ENCODE data around the gene F12.

F12 gene

DNA sequence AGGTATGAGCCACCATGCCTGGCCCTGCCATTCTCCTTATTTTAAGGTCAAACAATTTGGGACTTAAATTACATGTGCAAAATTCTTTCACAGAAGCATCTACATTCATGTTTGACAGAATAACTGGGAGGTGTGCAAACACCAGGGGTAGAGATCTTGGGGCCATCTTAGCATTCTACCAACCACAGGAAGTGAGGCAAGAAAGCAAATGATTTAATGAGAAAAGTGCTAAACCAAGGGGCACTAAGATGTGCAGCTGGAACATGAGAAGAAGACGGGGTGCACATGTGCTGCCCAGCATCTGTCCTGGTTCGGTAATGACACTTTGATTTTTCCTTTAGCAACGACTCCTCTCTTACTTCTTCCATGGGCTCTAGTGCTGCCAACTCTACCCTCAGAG lies 1.2 kb upstream of the F12 start:
- DNase-seq = no peak

DNA sequence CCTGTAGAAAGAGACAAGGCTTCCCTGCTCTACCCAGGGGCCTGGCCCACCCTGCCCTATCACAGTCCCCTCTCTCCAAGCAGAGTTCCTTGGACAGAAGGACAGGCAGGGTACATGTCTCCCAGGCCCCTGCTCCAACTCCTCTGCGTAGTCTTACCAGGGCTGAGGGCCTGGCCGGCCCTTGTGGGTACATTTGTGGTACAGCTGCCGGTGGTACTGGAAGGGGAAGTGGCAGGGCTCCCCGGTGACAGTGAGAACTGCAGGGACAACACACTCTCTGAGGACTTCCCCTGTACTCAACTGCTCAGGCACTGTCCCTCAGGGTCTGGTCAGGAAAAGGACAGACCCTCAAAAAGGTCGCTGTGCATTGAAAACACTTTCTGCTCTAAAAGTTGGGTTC lies 3.6 kb downstream of the F12 start:
- DNase-seq = no peak

DNA sequence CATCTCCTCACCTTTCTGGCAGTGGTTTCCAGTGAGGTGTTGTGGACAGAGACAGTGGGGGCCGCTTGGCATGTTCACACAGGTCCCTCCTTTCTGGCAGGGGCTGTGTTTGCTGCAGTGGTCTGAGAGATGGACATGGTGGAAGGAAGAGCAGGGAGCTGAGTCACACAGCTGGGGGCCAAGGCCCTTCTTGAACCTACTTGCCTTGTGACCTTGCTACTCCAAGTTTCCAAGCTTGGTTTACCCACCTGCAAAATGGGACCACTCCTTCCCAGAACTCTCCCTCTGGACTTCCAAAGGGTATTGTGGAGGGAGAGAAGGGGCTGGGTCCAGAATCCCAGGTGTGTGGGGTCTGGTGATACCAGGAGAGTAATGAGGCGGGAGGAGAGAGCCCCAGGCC lies 4.1 kb downstream of the F12 start:
- DNase-seq = no peak

DNA sequence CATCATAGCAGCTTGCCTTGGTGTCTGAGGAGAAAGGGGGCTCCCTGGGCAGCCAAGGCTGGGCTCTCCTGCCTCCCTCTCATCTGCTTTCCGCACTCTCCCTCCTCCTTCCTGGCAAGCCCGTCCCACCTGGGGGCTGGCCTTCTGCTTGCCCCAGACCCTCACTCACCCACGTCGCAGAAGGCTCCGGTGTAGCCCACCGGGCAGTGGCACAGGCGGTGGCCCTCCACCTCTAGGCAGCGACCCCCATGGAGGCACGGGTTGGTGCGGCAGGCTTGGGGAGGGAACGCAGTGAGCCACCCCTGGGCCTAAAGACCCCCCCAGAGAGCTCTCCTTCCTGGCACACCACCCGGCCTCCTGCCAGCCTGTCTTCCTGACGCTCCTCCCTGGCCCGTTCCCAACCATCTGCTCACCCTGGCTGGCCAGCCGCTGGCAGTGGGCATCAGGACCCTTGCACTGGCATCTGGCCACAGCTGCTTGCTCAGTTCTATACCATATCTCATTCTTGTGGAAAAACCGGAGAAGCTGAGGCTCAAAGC lies 4.7 kb downstream of the F12 start:
- DNase-seq = no peak

DNA sequence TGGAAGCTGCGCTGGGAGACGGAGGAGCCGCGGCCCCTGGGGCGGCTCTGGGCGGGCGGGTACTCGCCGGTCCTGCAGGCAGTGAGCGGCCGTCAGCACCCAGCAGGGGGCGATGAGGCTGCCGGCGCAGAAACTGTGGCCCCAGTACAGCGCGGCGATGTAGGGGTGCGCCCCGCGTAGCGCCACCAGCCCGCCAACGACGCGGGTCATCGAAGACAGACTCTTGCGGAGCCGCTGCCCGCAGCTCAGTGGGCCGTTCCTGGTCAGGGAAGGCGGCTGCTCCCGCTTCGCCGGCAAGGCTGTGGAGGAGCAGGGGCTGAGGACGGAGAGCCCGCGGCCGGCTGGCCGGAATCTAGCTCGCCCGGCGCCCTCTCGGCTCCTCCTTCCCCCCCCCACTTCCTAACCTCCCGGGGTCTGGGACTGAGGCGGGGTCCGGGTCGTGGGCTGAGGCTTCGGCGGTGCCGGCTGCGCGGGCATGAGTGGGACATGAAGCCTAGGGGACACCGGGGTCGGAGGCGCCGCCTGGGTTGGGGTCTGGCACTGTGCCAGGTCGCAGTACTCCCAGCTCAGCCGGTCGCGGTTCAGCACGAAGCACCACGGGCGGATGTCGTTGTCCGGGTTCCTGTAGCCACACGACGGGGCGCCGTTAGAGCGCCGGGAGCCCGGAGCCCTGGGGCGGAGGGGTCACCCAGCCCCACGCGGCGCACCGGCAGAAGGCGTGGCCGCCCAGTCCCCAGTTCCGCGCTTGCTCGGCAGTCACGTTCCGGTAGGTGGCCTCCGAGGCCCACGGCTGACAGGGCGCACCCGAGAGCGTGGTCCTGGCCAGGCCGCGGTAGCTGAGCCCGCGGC lies 5.3 kb downstream of the F12 start:
- DNase-seq = peak; percentile 33

DNA sequence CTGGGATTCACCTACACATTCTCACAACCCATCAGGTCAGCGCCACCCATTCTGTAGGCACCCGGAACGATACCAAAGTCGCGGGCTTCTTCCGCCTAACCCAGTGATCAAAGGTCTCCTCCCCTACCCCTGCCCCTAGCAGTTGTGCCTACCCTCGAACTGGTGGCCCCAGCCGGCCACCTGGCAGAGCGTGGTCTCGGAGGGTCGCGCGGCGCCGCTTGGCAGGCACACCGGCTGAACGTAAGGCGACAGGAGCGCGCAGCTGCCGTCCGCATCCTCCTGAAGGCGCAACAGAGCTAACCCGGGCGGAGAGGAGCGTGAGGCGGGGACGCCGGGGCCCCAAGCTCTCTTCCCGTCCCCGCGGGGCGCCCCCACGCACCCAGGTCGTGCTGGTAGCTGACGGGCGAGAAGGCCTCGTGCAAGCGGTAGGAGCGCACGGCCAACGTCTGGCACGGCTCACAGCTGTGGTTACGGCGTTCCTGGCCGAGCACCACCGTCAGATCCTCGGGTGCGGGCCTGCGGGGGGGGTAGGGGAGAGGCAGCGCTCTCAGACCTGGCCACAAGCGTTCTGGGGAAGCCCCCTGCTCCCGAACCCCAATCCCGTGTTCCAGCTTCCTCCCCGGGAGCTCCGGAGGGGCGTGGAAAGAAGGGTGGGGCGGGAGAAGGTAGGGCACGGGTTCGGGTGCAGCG lies 6.1 kb downstream of the F12 start:
- DNase-seq = no peak

DNA sequence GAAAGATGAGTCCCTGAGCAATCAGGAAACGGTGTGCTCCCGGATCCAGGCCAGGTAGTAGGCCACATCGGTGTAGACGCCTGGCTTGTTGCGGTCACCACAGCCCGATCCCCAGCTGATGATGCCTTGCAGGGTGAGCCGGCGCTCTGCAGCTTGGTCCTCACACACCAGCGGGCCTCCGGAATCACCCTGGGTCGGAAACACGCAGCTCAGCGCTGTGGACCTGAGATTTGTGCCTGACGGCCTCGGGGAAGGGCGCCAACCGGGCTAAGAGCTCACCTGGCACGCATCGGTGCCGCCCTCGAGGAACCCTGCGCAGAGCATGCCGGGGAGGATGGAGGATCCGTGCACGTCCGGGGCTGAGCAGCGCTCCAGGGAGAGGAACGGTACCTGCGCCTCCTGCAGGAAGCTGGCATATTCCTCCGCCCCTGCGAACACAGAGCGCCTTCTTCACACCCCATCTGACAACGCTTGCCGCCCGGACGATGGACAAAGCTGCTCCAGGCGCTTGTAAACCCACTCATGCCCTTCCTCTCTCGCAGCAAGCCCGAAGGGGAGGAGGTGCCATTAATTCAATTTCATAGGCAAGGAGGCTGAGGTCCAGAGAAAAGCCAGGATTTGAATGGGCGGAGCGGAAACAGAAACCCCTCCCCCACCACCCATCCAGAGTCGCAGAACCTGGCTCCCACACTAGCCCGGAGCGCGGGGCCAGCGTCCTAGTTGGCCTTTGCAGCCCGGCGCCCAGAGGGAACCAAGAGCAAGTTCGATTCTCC lies 6.9 kb downstream of the F12 start:
- peak; percentile 65 for DNase-seq

DNA sequence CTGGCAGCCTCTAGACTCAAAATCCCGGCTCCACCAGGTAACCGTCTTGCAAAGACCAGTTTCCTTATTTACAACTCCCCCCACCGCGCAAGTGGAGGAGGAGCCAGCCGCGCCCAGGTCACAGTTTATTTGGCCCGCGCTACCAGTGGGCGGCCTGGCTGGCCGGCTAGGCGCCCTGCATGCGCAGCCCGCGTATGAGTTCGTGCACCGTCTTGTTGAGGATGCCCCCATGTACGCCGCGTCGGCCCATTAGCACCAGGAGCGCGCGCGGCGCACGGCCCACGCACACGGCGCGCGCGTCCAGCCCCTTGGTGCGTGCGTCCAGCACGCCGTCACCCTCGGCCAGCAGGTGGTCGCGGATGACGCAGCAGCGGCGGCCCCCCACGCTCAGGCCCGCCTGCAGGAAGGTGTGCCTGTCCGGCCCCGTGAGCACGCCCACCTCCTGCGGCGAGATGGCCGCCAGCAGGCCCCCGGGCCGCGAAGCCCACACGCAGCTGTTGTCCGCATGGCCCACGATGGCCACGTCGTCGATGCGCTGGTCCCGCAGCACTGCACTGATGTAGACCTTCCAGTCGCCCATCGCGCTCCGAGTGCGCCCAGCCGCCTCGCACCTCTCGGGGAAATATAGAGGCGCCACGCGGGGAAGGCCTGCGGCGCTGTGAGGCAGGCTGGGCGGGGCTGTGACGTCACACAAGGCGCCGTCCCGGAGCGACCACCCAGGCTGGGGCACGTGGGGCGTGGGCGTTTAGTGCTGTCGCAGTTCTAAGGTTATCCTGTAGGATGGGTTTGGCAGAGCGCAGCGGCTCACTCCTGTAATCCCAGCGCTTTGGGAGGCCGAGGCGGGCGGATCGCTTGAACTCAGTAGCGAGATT lies 9.1 kb downstream of the F12 start, which contains the start of gene PFN3:
Gene PFN3 (minus strand): TSS at position 665 of the 872 bp plus-strand sequence. CDS start 85 bp downstream, at position 580.
- no peak for DNase-seq

DNA sequence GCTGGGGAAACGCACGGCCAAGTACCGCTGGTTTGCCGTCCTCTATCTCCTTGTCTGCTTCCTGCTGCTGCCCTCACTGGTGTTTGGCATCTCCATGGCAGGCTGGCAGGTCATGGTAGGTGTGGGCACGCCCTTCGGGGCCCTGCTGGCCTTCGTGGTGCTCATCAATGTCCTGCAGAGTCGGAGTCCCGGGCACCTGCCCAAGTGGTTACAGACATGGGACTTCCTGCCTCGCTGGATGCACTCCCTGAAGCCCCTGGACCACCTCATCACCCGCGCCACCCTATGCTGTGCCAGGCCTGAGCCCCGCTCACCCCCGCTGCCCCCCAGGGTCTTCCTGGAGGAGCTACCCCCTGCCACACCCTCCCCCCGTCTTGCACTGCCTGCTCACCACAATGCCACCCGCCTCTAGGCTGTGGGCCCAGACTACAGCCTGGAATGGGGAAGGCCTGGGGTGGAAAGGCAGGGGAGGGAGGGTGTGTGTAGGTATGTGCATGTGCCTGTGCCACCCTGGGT lies 11.4 kb downstream of the F12 start:
- DNase-seq = no peak

DNA sequence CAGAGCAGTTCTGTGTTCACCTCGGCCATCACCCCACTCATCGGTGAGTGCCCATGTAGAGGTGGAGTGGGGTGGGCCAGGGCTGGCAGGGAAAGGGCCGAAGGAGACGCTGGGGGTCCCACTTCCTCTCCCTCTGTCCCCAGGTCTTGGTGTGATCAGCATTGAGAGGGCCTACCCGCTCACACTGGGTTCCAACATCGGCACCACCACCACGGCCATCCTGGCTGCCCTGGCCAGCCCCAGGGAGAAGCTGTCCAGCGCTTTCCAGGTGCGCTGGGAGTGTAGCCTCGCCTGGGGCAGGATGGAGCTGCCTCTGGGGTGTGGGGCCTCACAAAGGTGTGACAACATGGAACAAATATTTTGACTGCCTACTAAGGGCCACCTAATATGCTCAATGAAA lies 12.6 kb downstream of the F12 start:
- DNase-seq = no peak

DNA sequence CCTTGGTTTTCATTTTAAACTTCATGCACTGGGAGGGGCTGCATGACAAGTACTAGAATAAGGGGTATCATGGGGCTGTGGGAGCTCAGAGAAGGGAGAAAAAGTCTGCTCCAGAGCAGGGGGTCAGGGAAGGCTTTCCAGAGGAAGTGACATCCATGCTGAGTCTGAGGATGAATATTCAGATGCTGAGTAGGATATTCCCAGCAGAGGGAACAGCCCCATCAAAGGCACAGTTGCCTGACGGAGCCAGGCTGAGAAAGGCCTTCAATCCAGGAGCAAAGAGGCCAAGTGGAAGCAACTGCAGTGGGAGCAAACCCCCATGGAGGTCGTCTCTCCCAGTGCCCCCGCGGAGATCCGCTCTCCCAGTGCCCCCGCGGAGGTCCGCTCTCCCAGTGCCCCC lies 13.3 kb downstream of the F12 start:
- DNase-seq = no peak

DNA sequence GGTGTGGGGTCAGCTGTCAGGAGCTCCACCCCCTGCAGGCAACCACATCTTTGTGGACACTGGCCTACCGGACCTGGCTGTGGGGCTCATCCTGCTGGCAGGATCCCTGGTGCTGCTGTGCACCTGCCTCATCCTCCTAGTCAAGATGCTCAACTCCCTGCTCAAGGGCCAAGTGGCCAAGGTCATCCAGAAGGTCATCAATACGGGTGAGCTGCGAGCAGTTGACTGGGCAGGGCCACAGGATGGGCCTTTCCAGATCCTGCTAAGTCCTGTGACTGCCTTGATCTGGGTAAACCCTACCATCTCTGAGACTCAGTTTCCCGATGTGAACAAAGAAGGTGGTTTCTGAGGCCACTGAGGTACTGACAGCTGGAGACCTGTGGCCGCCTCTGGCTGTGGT lies 15.4 kb downstream of the F12 start:
- DNase-seq = no peak

DNA sequence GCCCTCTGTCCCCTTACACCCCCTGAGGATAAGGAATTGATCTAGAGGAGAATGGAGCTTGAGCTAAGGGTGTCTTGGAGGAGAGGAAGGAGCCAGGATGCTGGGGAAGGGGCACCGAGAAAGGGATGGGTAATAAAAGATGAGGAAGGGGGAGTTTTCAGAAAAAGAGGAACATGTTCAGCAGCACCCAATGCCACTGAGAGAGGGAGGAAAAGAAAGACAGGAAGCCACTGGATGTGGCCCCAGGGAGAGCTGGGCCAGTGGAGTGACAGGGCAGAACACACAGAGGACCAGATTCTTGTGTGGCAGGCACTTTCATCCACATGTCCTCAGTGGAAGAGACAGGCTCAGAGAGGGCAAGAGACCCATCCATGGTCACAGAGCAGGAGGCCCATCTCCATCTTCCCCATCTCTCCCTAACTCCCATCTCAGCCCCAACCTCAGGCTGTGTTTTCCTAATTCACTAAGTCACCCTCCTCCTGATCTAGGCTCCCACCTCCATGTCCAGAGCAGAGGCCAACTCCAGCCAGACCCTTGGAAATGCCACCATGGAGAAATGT lies 16.1 kb downstream of the F12 start:
- no peak for DNase-seq

DNA sequence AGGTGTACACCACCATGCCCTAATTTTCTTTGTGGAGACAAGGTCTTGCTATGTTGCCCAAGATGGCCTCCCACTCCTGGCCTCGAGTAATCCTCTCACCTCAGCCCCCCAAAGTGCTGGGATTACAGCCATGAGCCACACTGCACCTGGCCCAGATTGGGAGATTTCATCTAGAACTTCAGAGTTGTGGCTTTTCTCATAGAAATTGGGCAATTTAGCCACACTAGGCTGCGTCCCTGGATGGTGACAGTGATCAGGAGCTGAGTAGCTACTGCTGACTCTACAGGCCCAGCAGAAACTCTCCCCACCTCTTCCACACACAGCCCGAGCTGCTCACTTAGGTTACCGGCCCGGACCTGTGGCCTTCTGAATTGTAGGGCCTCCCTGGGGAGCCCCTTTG lies 16.6 kb downstream of the F12 start:
- DNase-seq = no peak

DNA sequence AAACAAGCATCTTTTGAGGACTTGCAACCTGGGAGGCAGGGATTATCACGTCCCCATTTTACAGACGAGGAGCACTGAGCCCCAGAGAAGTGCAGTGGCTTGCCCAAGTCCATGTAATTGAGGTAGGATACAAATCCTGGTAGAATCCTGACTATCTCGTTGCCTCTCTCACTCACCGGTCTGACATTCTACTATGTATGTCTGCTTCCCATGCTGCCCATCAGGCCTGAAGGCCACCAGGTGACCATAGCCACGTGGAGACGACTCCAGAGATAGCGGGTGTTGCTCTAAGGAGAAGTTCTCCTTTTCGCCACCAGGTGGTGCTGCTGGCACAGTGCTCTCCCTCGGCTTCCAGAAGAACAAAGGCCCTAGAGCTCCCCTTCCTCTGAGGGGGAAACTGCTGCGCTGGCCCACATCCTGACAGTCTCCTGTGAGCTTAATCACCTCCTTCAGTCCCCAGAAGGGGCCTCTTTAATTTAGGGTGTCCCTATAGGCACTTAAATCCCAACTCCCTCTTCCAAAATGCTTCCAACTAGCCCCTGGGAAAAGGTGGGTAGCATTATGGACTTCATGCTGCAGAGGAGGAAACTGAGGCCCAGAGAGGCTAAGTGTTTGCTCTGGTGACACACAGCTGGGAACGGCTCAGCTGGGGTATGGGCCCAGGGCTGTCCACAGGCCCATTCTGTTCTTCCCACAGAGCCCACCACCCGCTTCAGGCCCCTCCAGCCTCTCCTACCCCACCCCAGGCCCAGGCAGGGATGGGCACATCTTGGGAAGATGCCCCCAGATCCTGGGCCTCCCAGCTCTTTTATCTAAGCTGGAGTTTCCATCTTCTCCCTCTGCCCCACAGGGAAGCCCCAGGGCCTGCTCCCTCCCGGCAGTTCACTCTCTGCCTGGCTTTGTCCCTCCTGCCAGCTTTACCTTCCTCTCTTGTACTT lies 18.7 kb downstream of the F12 start:
- peak; percentile 57 for DNase-seq

DNA sequence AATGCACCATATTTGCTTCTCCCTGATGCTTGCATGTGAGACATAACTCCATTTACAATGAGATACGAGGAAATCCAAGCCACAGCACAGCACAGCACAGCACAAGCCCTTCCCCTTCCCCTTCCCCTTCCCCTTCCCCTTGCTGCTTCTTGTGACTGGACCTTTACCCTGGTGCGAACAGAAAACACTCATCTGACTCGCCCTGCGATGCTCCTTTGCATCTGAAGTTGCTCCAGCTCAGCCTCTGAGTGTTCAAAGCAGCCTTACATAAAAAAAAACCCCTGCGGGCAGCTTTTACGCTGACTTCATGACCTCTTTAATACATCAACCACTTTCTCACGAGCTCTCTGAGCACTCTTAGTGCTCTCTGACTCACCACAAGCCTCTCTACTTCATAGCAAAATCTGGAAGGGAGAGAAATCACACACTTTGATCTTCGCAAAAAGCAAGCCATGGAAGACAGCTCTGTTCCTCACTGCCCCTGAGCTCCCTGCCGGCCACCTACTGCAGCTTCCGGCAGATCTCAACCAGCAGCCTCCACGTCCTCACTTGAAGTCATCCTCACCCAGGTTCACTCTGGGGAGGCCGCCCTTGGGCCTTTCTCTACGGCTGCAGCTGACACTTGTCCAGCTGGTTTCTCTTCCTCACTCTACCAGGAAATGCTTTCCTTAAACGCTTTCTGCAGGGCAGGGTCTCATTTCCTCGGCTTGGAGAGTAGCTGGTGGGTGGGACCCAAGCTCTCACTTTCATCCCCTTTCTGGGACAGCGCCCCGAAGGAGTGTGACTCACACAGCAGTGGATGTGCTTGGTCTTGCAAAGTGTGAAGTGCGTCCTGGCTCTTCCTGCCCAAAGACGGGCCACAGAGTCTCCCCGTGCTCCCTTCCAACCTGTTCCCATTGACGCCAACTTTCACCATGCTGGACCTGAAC lies 19.9 kb downstream of the F12 start:
- no peak for DNase-seq

DNA sequence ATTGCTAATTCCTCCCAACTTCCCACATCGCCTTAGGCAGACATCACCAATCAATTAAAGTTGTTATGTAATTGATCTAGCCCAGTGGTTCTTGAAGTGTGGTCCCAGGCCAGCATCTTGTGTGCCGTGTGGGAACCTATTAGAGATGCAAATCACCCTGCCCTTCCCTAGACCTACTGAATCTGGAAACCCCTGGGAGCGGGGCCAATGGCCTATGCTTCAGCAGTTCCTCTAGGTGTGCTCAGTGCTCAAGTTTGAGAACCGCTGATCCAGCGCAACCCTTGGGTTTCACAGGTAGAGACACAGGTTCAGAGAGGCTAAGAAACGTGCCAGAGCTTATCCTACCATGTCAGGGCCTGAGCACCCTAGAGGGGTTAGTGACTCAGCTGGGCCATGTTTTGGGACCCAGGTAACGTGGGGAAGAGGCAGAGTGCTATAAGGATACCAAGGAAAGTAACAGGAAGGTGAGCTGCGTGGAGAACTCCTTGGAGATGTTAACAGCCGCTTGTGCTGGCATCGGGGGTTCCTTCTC lies 20.8 kb downstream of the F12 start:
- no peak for DNase-seq

DNA sequence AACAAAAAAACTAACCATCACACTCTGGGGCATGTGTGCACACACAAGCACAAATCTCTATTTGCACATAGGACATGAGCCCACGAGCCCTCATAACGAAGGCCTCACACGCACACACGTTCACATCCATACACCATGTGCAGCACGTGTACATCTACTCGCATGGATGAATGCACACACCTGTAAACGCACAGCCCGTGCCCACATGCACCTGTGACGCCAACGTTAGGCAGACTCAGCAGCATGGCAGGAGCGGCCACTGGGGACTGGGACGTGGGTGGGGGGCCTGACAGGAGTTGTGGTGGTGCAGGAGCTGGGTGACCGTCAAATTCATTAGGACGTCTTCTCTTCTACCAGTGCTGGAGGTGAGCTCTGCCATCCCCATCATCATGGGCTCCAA lies 22.0 kb downstream of the F12 start:
- DNase-seq = no peak

DNA sequence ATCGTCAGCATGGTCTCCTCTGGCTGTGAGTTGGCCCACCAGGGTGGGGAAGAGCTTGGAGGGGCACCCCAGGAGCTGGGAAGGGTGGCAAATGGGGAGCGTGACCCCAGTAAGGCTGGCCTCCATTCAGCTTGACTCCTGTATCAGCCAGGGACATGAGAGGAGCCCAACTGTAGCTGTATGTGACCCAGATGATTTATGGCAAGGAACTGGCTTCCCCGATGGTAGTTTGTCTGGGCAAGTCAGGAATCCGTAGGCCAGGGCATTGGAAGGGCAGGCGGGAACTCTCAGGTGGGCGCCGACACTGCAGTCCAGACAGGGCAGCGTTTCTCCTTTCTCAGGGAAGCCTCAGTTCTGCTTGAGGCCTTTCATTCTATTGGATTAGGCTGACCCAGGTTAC lies 22.8 kb downstream of the F12 start:
- no peak for DNase-seq

Data from NCI-H1105 (cell line).